Neural progenitor cell (in vitro differentiated cells): ENCODE data around the gene LRRC56. TPM values are rescaled to one million over a fixed set of nuclear protein-coding genes. Genes with fewer than 3 reads are reported as not detected.
A peak's percentile ranks its signal among the peaks of the same experiment; 100 is the strongest.

ENCODE experiments used
- DNase-seq: peaks from one replicate; pipeline ENCODE4 v3.0.0-alpha.2; 2016; ENCODE audit warnings: low spot score
- H2AFZ ChIP-seq: fragments of 200-600 bp; sonication (generic); replicated peaks from 2 replicates; pipeline ENCODE4 v1.6.1; 2016; ENCODE audit warnings: antibody characterized with exemption
- H3F3A ChIP-seq: fragments of 200-600 bp; sonication (generic); 2 replicates; pipeline ENCODE4 v1.6.1; 2016; ENCODE audit warnings: antibody characterized with exemption, low read depth
- H3K27ac ChIP-seq: fragments of 200-600 bp; sonication (generic); 2 replicates; pipeline ENCODE4 v1.5.1; 2016; ENCODE audit warnings: mild to moderate bottlenecking
- H3K27me3 ChIP-seq: fragments of 200-600 bp; sonication (generic); 2 replicates; pipeline ENCODE4 v1.6.1; 2016; ENCODE audit warnings: mild to moderate bottlenecking, moderate library complexity
- H3K36me3 ChIP-seq: fragments of 200-600 bp; sonication (generic); 2 replicates; pipeline ENCODE4 v1.5.1; 2016
- H3K4me1 ChIP-seq: fragments of 200-600 bp; sonication (generic); 2 replicates; pipeline ENCODE4 v1.6.1; 2016; ENCODE audit warnings: mixed run types
- H3K4me2 ChIP-seq: fragments of 200-600 bp; sonication (generic); 2 replicates; pipeline ENCODE4 v1.6.1; 2016
- H3K4me3 ChIP-seq: fragments of 200-600 bp; sonication (generic); 2 replicates; pipeline ENCODE4 v1.5.1; 2016
- H3K79me2 ChIP-seq: fragments of 200-600 bp; sonication (generic); 2 replicates; pipeline ENCODE4 v1.6.1; 2016; ENCODE audit warnings: low read depth
- H3K9ac ChIP-seq: fragments of 200-600 bp; sonication (generic); 2 replicates; pipeline ENCODE4 v1.6.1; 2016
- H3K9me3 ChIP-seq: fragments of 200-600 bp; sonication (generic); 2 replicates; pipeline ENCODE4 v1.5.1; 2016; ENCODE audit warnings: low read depth
- H4K20me1 ChIP-seq: fragments of 200-600 bp; sonication (generic); 2 replicates; pipeline ENCODE4 v1.6.1; 2016; ENCODE audit warnings: low read depth
- H3K27ac Mint-ChIP-seq: 3 replicates; pipeline ENCODE4 v1.8.0; 2021; ENCODE audit warnings: mixed read lengths
- H3K27me3 Mint-ChIP-seq: 2 replicates; pipeline ENCODE4 v1.8.0; 2022; ENCODE audit warnings: low read depth, mild to moderate bottlenecking, inconsistent platforms, moderate library complexity, mixed read lengths; ENCODE audit not compliant: insufficient read depth
- H3K36me3 Mint-ChIP-seq: 3 replicates; pipeline ENCODE4 v1.8.0; 2021; ENCODE audit warnings: mixed read lengths
- H3K4me1 Mint-ChIP-seq: 3 replicates; pipeline ENCODE4 v1.8.0; 2021; ENCODE audit warnings: mixed read lengths
- H3K4me3 Mint-ChIP-seq: 3 replicates; pipeline ENCODE4 v1.8.0; 2021; ENCODE audit warnings: mild to moderate bottlenecking, moderate library complexity, mixed read lengths
- H3K9me3 Mint-ChIP-seq: 3 replicates; pipeline ENCODE4 v1.8.0; 2020; ENCODE audit warnings: mixed read lengths
- CTCF ChIP-seq: fragments of 200-600 bp; sonication (generic); IDR thresholded peaks from 2 replicates; pipeline ENCODE4 v1.5.1; 2017; ENCODE audit warnings: antibody characterized with exemption, mild to moderate bottlenecking
- EZH2 ChIP-seq: fragments of 200-600 bp; sonication (generic); IDR thresholded peaks from 2 replicates; pipeline ENCODE4 v1.6.1; 2017; ENCODE audit warnings: antibody characterized with exemption, mild to moderate bottlenecking, moderate library complexity
- EZH2phosphoT487 ChIP-seq: fragments of 200-600 bp; sonication (generic); IDR thresholded peaks from 2 replicates; pipeline ENCODE4 v1.6.1; 2017; ENCODE audit warnings: antibody characterized with exemption
- total RNA-seq: library from RNA; depleted of rRNA; stranded (reverse); fragments of >200 nt; gene quantifications from 2 replicates; pipeline ENCODE4 v1.2.3, GENCODE V29; 2015; ENCODE audit warnings: low replicate concordance

The LRRC56 gene
- total RNA-seq, 1 donor from 2014 or later, result 0.45 TPM

GRCh38 chr11:529728-530411 is 7.5 kb upstream of the LRRC56 start:
- peaks cover 5% of the 10 kb centered on the region for H3K4me1 ChIP-seq
- Mint-ChIP-seq H3K27ac (no peak overlapping the region), H3K9me3 (no peaks in the 10 kb centered on the region), H3K4me1 (no peaks in the 10 kb centered on the region), H3K4me3 (no peak overlapping the region), H3K27me3 (peaks cover 2% of the 10 kb centered on the region), H3K36me3 (peaks cover 2% of the 10 kb centered on the region)
- H3K4me3 ChIP-seq, result no peak overlapping the region
- no peak for DNase-seq
- H2AFZ ChIP-seq, result no peak overlapping the region
- peaks cover 4% of the 10 kb centered on the region for H3F3A ChIP-seq
- H3K36me3 ChIP-seq, result no peaks in the 10 kb centered on the region
- H3K4me2 ChIP-seq, result no peak overlapping the region
- H3K27me3 ChIP-seq, result no peaks in the 10 kb centered on the region
- H3K79me2 ChIP-seq, result peaks cover 12% of the 10 kb centered on the region
- no peak overlapping the region for H3K27ac ChIP-seq
- TF ChIP-seq EZH2phosphoT487 (no peak), CTCF (no peak), EZH2 (no peak)
- H4K20me1 ChIP-seq, result peaks cover 23% of the 10 kb centered on the region
- H3K9me3 ChIP-seq, result no peaks in the 10 kb centered on the region
- H3K9ac ChIP-seq, result no peak overlapping the region

- no peak overlapping the region for H3K4me3 ChIP-seq
- H3F3A ChIP-seq, result peaks cover 10% of the 10 kb centered on the region
- Mint-ChIP-seq H3K27ac (no peak overlapping the region), H3K9me3 (no peaks in the 10 kb centered on the region), H3K27me3 (peaks cover 3% of the 10 kb centered on the region), H3K36me3 (peaks cover 2% of the 10 kb centered on the region), H3K4me1 (peaks cover 2% of the 10 kb centered on the region), H3K4me3 (no peak overlapping the region)
- no peak overlapping the region for H3K9ac ChIP-seq
- no peak overlapping the region for H3K4me2 ChIP-seq
- H3K4me1 ChIP-seq, result peaks cover 5% of the 10 kb centered on the region
- H3K27me3 ChIP-seq, result peaks cover 3% of the 10 kb centered on the region
- H2AFZ ChIP-seq, result no peak overlapping the region
- peaks cover 23% of the 10 kb centered on the region for H4K20me1 ChIP-seq
- H3K27ac ChIP-seq, result no peak overlapping the region
- DNase-seq, result no peak
- H3K36me3 ChIP-seq, result no peaks in the 10 kb centered on the region
- no peaks in the 10 kb centered on the region for H3K9me3 ChIP-seq
- TF ChIP-seq CTCF (no peak), EZH2phosphoT487 (no peak), EZH2 (no peak)
- peaks cover 13% of the 10 kb centered on the region for H3K79me2 ChIP-seq
Observed at GRCh38 chr11:530960-531831, 6.1 kb upstream of the LRRC56 start.

GRCh38 chr11:531919-532526 is 5.3 kb upstream of the LRRC56 start:
- DNase-seq, result no peak
- peaks cover 18% of the 10 kb centered on the region for H3F3A ChIP-seq
- H3K4me3 Mint-ChIP-seq, result peak overlapping the region; percentile 60
- H3K9ac ChIP-seq, result no peak overlapping the region
- peaks cover 4% of the 10 kb centered on the region for H3K27me3 Mint-ChIP-seq
- no peak overlapping the region for H2AFZ ChIP-seq
- no peak overlapping the region for H3K27ac ChIP-seq
- H3K9me3 Mint-ChIP-seq, result no peaks in the 10 kb centered on the region
- H4K20me1 ChIP-seq, result peaks cover 23% of the 10 kb centered on the region
- peaks cover 12% of the 10 kb centered on the region for H3K27me3 ChIP-seq
- H3K4me1 Mint-ChIP-seq, result peaks cover 5% of the 10 kb centered on the region
- H3K36me3 ChIP-seq, result no peaks in the 10 kb centered on the region
- peaks cover 5% of the 10 kb centered on the region for H3K4me1 ChIP-seq
- H3K9me3 ChIP-seq, result no peaks in the 10 kb centered on the region
- peaks cover 13% of the 10 kb centered on the region for H3K79me2 ChIP-seq
- H3K36me3 Mint-ChIP-seq, result peaks cover 2% of the 10 kb centered on the region
- no peak overlapping the region for H3K4me2 ChIP-seq
- TF ChIP-seq EZH2phosphoT487 (no peak), EZH2 (no peak), CTCF (no peak)
- H3K27ac Mint-ChIP-seq, result no peak overlapping the region
- no peak overlapping the region for H3K4me3 ChIP-seq
